ENCODE results near the gene TEX48.

Gene TEX48

DNA sequence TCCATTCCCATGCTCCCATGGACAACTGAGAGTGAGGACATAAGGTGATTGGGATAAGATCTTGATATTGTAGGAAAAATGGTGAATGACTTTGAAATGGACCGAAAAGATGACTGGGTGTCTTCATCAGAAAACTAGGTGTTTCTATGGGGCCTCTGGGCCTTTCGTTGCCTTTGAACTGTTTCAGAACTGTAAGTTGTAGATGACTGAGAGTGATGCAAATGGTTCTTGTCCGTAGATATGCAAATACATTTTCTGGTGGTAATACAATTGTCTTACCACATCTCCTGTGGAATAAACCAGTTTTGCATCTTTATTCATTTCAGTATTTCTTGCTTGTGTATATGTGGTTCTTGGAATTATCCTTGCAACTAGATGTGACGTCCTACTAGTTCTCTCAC is 16.0 kb upstream of the TEX48 start:
- peaks cover 2% of the 10 kb centered on the region for H3K27me3 ChIP-seq (ENCODE audit: insufficient read depth, low read length)
- H3K4me3 ChIP-seq (ENCODE audit: low read depth, low read length), result no peak overlapping the region
- no peak overlapping the region for H2AK5ac ChIP-seq (ENCODE audit: low read length)
- no peak overlapping the region for H3K9ac ChIP-seq (ENCODE audit: low read length)
- no peak overlapping the region for H3K4ac ChIP-seq (ENCODE audit: low read depth, low read length)
- H3K79me1 ChIP-seq (ENCODE audit: low read length), result peaks cover 2% of the 10 kb centered on the region
- H4K91ac ChIP-seq (ENCODE audit: low read depth, low read length), result no peak overlapping the region
- no peak for DNase-seq
- H3K36me3 ChIP-seq (ENCODE audit: control insufficient read depth in 1 of 2, insufficient read depth in 2 of 2, low read length in 2 of 2), result no peaks in the 10 kb centered on the region
- no peak overlapping the region for H2BK120ac ChIP-seq (ENCODE audit: insufficient read depth, low read length, poor library complexity)
- no peak overlapping the region for H4K12ac ChIP-seq (ENCODE audit: low read depth, low read length)
- no CpG with 5 or more reads among the region's 4 CpGs for WGBS (ENCODE audit: extremely low coverage, insufficient coverage, insufficient read length)
- no peak overlapping the region for H4K8ac ChIP-seq (ENCODE audit: low read depth, low read length)
- no peak overlapping the region for H3K14ac ChIP-seq (ENCODE audit: low read length)
- H2BK5ac ChIP-seq (ENCODE audit: low read depth, low read length, poor library complexity), result no peak overlapping the region
- H3K9me3 ChIP-seq (ENCODE audit: insufficient read depth, low read depth, low read length), result peaks cover 4% of the 10 kb centered on the region
- no peak overlapping the region for H2BK12ac ChIP-seq (ENCODE audit: low read length)
- H3K27ac ChIP-seq (ENCODE audit: low read depth, low read length), result no peak overlapping the region
- no peaks in the 10 kb centered on the region for H3K4me1 ChIP-seq (ENCODE audit: control insufficient read depth in 1 of 2, insufficient read depth in 2 of 2, low read length in 2 of 2)
- H3K79me2 ChIP-seq (ENCODE audit: control insufficient read depth, insufficient read depth, low read length, poor library complexity), result no peaks in the 10 kb centered on the region
- no peak overlapping the region for H3K23ac ChIP-seq (ENCODE audit: low read length)
- no peak overlapping the region for H3K4me2 ChIP-seq (ENCODE audit: low read length)
- H2AFZ ChIP-seq (ENCODE audit: insufficient read depth, low read length, poor library complexity), result no peak overlapping the region
- H3K18ac ChIP-seq (ENCODE audit: low read length), result no peak overlapping the region

- H3K79me2 ChIP-seq (ENCODE audit: control insufficient read depth, insufficient read depth, low read length, poor library complexity), result no peaks in the 10 kb centered on the region
- H3K79me1 ChIP-seq (ENCODE audit: low read length), result peaks cover 2% of the 10 kb centered on the region
- H2BK5ac ChIP-seq (ENCODE audit: low read depth, low read length, poor library complexity), result no peak overlapping the region
- H3K4me1 ChIP-seq (ENCODE audit: control insufficient read depth in 1 of 2, insufficient read depth in 2 of 2, low read length in 2 of 2), result no peaks in the 10 kb centered on the region
- no peak overlapping the region for H3K4me2 ChIP-seq (ENCODE audit: low read length)
- no peak overlapping the region for H4K91ac ChIP-seq (ENCODE audit: low read depth, low read length)
- H3K18ac ChIP-seq (ENCODE audit: low read length), result no peak overlapping the region
- no peak overlapping the region for H3K23ac ChIP-seq (ENCODE audit: low read length)
- H3K9me3 ChIP-seq (ENCODE audit: insufficient read depth, low read depth, low read length), result peaks cover 3% of the 10 kb centered on the region
- H2AFZ ChIP-seq (ENCODE audit: insufficient read depth, low read length, poor library complexity), result no peak overlapping the region
- no CpG with 5 or more reads among the region's 7 CpGs for WGBS (ENCODE audit: extremely low coverage, insufficient coverage, insufficient read length)
- H2BK120ac ChIP-seq (ENCODE audit: insufficient read depth, low read length, poor library complexity), result no peak overlapping the region
- no peaks in the 10 kb centered on the region for H3K36me3 ChIP-seq (ENCODE audit: control insufficient read depth in 1 of 2, insufficient read depth in 2 of 2, low read length in 2 of 2)
- no peak overlapping the region for H3K4ac ChIP-seq (ENCODE audit: low read depth, low read length)
- H4K8ac ChIP-seq (ENCODE audit: low read depth, low read length), result no peak overlapping the region
- H3K9ac ChIP-seq (ENCODE audit: low read length), result no peak overlapping the region
- H2BK12ac ChIP-seq (ENCODE audit: low read length), result no peak overlapping the region
- no peak overlapping the region for H3K14ac ChIP-seq (ENCODE audit: low read length)
- no peak overlapping the region for H3K27ac ChIP-seq (ENCODE audit: low read depth, low read length)
- H3K27me3 ChIP-seq (ENCODE audit: insufficient read depth, low read length), result peaks cover 2% of the 10 kb centered on the region
- H2AK5ac ChIP-seq (ENCODE audit: low read length), result no peak overlapping the region
- DNase-seq, result no peak
- no peak overlapping the region for H4K12ac ChIP-seq (ENCODE audit: low read depth, low read length)
- H3K4me3 ChIP-seq (ENCODE audit: low read depth, low read length), result no peak overlapping the region
Measured at GRCh38 chr9:114696814-114697544, 15.0 kb upstream of the TEX48 start.

DNA sequence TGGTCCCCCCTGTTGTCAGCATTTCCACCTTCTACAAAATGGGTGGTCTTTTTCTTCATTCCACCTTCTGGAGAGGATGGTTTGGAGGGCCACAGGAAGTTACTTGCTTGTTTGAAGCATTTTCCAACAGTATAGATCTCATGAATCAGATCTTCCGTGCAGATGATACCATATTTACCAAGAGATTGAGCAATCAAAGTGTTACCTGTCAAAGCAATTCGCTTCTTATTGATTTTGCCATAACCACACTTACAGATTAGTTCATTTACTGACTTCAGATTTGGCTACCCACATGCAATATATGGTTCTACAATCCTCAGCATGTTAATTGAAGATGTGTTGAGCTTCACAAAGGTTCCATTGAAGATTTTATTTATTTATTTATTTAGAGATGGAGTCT is 14.0 kb upstream of the TEX48 start:
- peaks cover 3% of the 10 kb centered on the region for H3K9me3 ChIP-seq (ENCODE audit: insufficient read depth, low read depth, low read length)
- H3K79me2 ChIP-seq (ENCODE audit: control insufficient read depth, insufficient read depth, low read length, poor library complexity), result no peaks in the 10 kb centered on the region
- no peak for DNase-seq
- no CpG with 5 or more reads among the region's 2 CpGs for WGBS (ENCODE audit: extremely low coverage, insufficient coverage, insufficient read length)
- H4K91ac ChIP-seq (ENCODE audit: low read depth, low read length), result no peak overlapping the region
- no peak overlapping the region for H2BK5ac ChIP-seq (ENCODE audit: low read depth, low read length, poor library complexity)
- no peak overlapping the region for H2AFZ ChIP-seq (ENCODE audit: insufficient read depth, low read length, poor library complexity)
- no peak overlapping the region for H3K4me3 ChIP-seq (ENCODE audit: low read depth, low read length)
- H2BK120ac ChIP-seq (ENCODE audit: insufficient read depth, low read length, poor library complexity), result no peak overlapping the region
- H2BK12ac ChIP-seq (ENCODE audit: low read length), result no peak overlapping the region
- H3K23ac ChIP-seq (ENCODE audit: low read length), result no peak overlapping the region
- H3K36me3 ChIP-seq (ENCODE audit: control insufficient read depth in 1 of 2, insufficient read depth in 2 of 2, low read length in 2 of 2), result no peaks in the 10 kb centered on the region
- no peak overlapping the region for H3K27ac ChIP-seq (ENCODE audit: low read depth, low read length)
- H4K8ac ChIP-seq (ENCODE audit: low read depth, low read length), result no peak overlapping the region
- H3K79me1 ChIP-seq (ENCODE audit: low read length), result peaks cover 2% of the 10 kb centered on the region
- no peak overlapping the region for H3K4me2 ChIP-seq (ENCODE audit: low read length)
- no peak overlapping the region for H3K4ac ChIP-seq (ENCODE audit: low read depth, low read length)
- peaks cover 2% of the 10 kb centered on the region for H3K27me3 ChIP-seq (ENCODE audit: insufficient read depth, low read length)
- H4K12ac ChIP-seq (ENCODE audit: low read depth, low read length), result no peak overlapping the region
- H3K9ac ChIP-seq (ENCODE audit: low read length), result no peak overlapping the region
- H2AK5ac ChIP-seq (ENCODE audit: low read length), result no peak overlapping the region
- no peak overlapping the region for H3K14ac ChIP-seq (ENCODE audit: low read length)
- H3K18ac ChIP-seq (ENCODE audit: low read length), result no peak overlapping the region
- peaks cover 0 to 2% of the 10 kb centered on the region in 2 experiments for H3K4me1 ChIP-seq (ENCODE audit: control insufficient read depth in 1 of 2, insufficient read depth in 2 of 2, low read length in 2 of 2)

GRCh38 chr9:114694719-114695269 is 12.8 kb upstream of the TEX48 start:
- Histone ChIP-seq H2BK120ac (ENCODE audit: insufficient read depth, low read length, poor library complexity) (no peak overlapping the region), H3K14ac (ENCODE audit: low read length) (no peak overlapping the region), H2BK12ac (ENCODE audit: low read length) (no peak overlapping the region), H2AFZ (ENCODE audit: insufficient read depth, low read length, poor library complexity) (no peak overlapping the region), H3K27ac (ENCODE audit: low read depth, low read length) (no peak overlapping the region), H3K18ac (ENCODE audit: low read length) (no peak overlapping the region), H3K9me3 (ENCODE audit: insufficient read depth, low read depth, low read length) (peaks cover 2% of the 10 kb centered on the region), H4K91ac (ENCODE audit: low read depth, low read length) (no peak overlapping the region), H2AK5ac (ENCODE audit: low read length) (no peak overlapping the region), H3K9ac (ENCODE audit: low read length) (no peak overlapping the region), H4K8ac (ENCODE audit: low read depth, low read length) (no peak overlapping the region), H3K27me3 (ENCODE audit: insufficient read depth, low read length) (peaks cover 2% of the 10 kb centered on the region), H4K12ac (ENCODE audit: low read depth, low read length) (no peak overlapping the region), H3K79me1 (ENCODE audit: low read length) (peaks cover 2% of the 10 kb centered on the region), H3K4me3 (ENCODE audit: low read depth, low read length) (no peak overlapping the region), H3K4me2 (ENCODE audit: low read length) (no peak overlapping the region), H3K79me2 (ENCODE audit: control insufficient read depth, insufficient read depth, low read length, poor library complexity) (no peaks in the 10 kb centered on the region), H3K4ac (ENCODE audit: low read depth, low read length) (no peak overlapping the region), H3K23ac (ENCODE audit: low read length) (no peak overlapping the region), H3K4me1 (ENCODE audit: control insufficient read depth in 1 of 2, insufficient read depth in 2 of 2, low read length in 2 of 2) (peaks cover 0 to 2% of the 10 kb centered on the region in 2 experiments), H3K36me3 (ENCODE audit: control insufficient read depth in 1 of 2, insufficient read depth in 2 of 2, low read length in 2 of 2) (no peaks in the 10 kb centered on the region), H2BK5ac (ENCODE audit: low read depth, low read length, poor library complexity) (no peak overlapping the region)
- WGBS (ENCODE audit: extremely low coverage, insufficient coverage, insufficient read length), result no CpG with 5 or more reads among the region's 6 CpGs
- no peak for DNase-seq

Measured in trophoblast cell (in vitro differentiated cells and primary cell).